NCI-H2227 (cell line): ENCODE data around the gene TRIM50.
"Not testable (repeated sequence)": the region's sequence is repeated elsewhere in the genome, so short reads cannot be mapped to it uniquely, and the experiment has no call there.

Experiments used
- DNase-seq: peaks from one replicate; lab custom pipeline; 2025; ENCODE audit not compliant: unreplicated experiment; lab: John Stamatoyannopoulos, UW

TRIM50 gene

GRCh38 chr7:73350306-73351068, 22.6 kb upstream of the TRIM50 start:
- no peak for DNase-seq

GRCh38 chr7:73349763-73350162, 21.9 kb upstream of the TRIM50 start:
- DNase-seq, result no peak

GRCh38 chr7:73345951-73346350, 18.1 kb upstream of the TRIM50 start:
- no peak for DNase-seq

GRCh38 chr7:73345538-73345937, 17.7 kb upstream of the TRIM50 start:
- DNase-seq, result no peak

GRCh38 chr7:73343671-73344380, 15.9 kb upstream of the TRIM50 start:
- DNase-seq, result no peak

GRCh38 chr7:73342645-73343044, 14.8 kb upstream of the TRIM50 start:
- DNase-seq, result no peak

- no peak for DNase-seq
Measured at GRCh38 chr7:73341877-73342276, 14.0 kb upstream of the TRIM50 start.

GRCh38 chr7:73340514-73340913, 12.6 kb upstream of the TRIM50 start:
- DNase-seq, result no peak

GRCh38 chr7:73338321-73338720, 10.4 kb upstream of the TRIM50 start:
- DNase-seq, result no peak

GRCh38 chr7:73332447-73332846, 4.6 kb upstream of the TRIM50 start:
- no peak for DNase-seq

- DNase-seq, result no peak
Measured at GRCh38 chr7:73330772-73331171, 2.9 kb upstream of the TRIM50 start.

GRCh38 chr7:73329861-73330581, 2.1 kb upstream of the TRIM50 start:
- no peak for DNase-seq

GRCh38 chr7:73328696-73329095, 814 bp upstream of the TRIM50 start:
- DNase-seq, result no peak

- DNase-seq, result not testable (repeated sequence)
Measured at GRCh38 chr7:73327449-73327848, 433 bp downstream of the TRIM50 start.

GRCh38 chr7:73325424-73325823, 2.5 kb downstream of the TRIM50 start:
- DNase-seq, result peak; percentile 8

- peak; percentile 75 for DNase-seq
Measured at GRCh38 chr7:73324081-73324845, 3.6 kb downstream of the TRIM50 start.

- DNase-seq, result not testable (repeated sequence)
Measured at GRCh38 chr7:73323434-73324080, 4.3 kb downstream of the TRIM50 start.

GRCh38 chr7:73320009-73320408, 7.9 kb downstream of the TRIM50 start:
- DNase-seq, result not testable (repeated sequence)

GRCh38 chr7:73319541-73319940, 8.3 kb downstream of the TRIM50 start:
- peak; percentile 53 for DNase-seq

GRCh38 chr7:73318656-73319204, 9.2 kb downstream of the TRIM50 start:
- not testable (repeated sequence) for DNase-seq
